Psoas muscle (tissue), 8 donors: Measurements from ENCODE around the gene LIMS1. TPM values are rescaled to one million over a fixed set of nuclear protein-coding genes. Genes with fewer than 3 reads are reported as not detected.
A peak's percentile ranks its signal among the peaks of the same experiment; 100 is the strongest.
"Not testable (repeated sequence)": the region's sequence is repeated elsewhere in the genome, so short reads cannot be mapped to it uniquely, and the experiment has no call there.

ENCODE experiments used
- ATAC-seq, 4 donors: fragments of 200-7000 bp; cut with Tn5 transposase; one replicate each; pipeline ENCODE4 v1.9.1; 2020; ENCODE audit warnings: moderate library complexity in 3 of 4, mild to moderate bottlenecking in 2 of 4
- DNase-seq, 2 donors: peaks; one replicate each; pipeline ENCODE4 v3.0.0-alpha.2; 2020
- H3K27ac ChIP-seq: fragments of 200-600 bp; one replicate; pipeline ENCODE4 v1.8.0; 2022
- H3K27me3 ChIP-seq, 3 donors: fragments of 200-600 bp in 1 of 3; one replicate each; pipeline versions ENCODE4 v1.6.1 to v1.8.0; 2013 to 2022; ENCODE audit warnings: low read length in 2 of 3, mild to moderate bottlenecking in 2 of 3, moderate library complexity in 1 of 3; ENCODE audit not compliant: insufficient read depth in 3 of 3
- H3K36me3 ChIP-seq, 2 donors: fragments of 200-600 bp in 1 of 2; one replicate each; pipeline versions ENCODE4 v1.6.1 to v1.8.0; 2013 to 2022; ENCODE audit warnings: low read depth in 1 of 2, mild to moderate bottlenecking in 1 of 2, moderate library complexity in 1 of 2; ENCODE audit not compliant: insufficient read depth in 1 of 2
- H3K4me1 ChIP-seq: fragments of 200-600 bp; one replicate; pipeline ENCODE4 v1.8.0; 2022
- H3K4me3 ChIP-seq: fragments of 200-600 bp; one replicate; pipeline ENCODE4 v1.8.0; 2022; ENCODE audit warnings: mild to moderate bottlenecking
- H3K9me3 ChIP-seq: fragments of 200-600 bp; one replicate; pipeline ENCODE4 v1.8.0; 2022
- WGBS, 3 donors: extraction: QIAGEN DNeasy Blood & Tissue Kit; methylation state at CpG; one replicate each; pipeline versions ENCODE4 v1.1.6 to v1.1.7; 2013; 5-methylcytosine and 5-hydroxymethylcytosine counted together
- intact Hi-C, 2 donors: fragments of 100-400 bp; cut with DNase I; formaldehyde crosslinking; loops; one replicate each; pipeline versions ENCODE4 v1.11.0 to v1.14.2; 2022
- polyA plus RNA-seq, 3 donors: library from polyadenylated mRNA; stranded (reverse); fragments of 200-250 nt; gene quantifications; one replicate each; pipeline ENCODE4 v1.2.3, GENCODE V29; 2013
- total RNA-seq, 4 donors: library from RNA; stranded (reverse); fragmentation: NEBNext Ultra II Directional in 2 of 4; extraction: Animal tissue kit (Norgen Biotek cat#: 25700) in 2 of 4; gene quantifications; one replicate each; pipeline versions ENCODE4 v1.2.1 to v1.2.4, GENCODE V29; 2021 to 2023
- TF ChIP-seq, protein P1 (sequence below): fragments of 200-600 bp; IDR thresholded peaks from one replicate; pipeline ENCODE4 v1.8.0; 2022; ENCODE audit warnings: antibody characterized with exemption
- donor health status: healthy with polysubstance abuse.
- donor health status: DM: no; HTN: no; CAD: no; lungs with moderate emphysema.
- donor health status: Bipolar disorder and iron deficiency.
- donor health status: healthy.
- donor health status: DM: yes; HTN: yes; CAD: no.
- donor health status: DM: no; HTN: no; CAD: no.
- donor health status: DM: no; HTN: no; CAD: no.
- donor health status: DM: yes; HTN: yes; CAD: no.

The LIMS1 gene
- total and polyA plus RNA-seq, 7 donors, result 50.5 to 287 (median 180) TPM

DNA sequence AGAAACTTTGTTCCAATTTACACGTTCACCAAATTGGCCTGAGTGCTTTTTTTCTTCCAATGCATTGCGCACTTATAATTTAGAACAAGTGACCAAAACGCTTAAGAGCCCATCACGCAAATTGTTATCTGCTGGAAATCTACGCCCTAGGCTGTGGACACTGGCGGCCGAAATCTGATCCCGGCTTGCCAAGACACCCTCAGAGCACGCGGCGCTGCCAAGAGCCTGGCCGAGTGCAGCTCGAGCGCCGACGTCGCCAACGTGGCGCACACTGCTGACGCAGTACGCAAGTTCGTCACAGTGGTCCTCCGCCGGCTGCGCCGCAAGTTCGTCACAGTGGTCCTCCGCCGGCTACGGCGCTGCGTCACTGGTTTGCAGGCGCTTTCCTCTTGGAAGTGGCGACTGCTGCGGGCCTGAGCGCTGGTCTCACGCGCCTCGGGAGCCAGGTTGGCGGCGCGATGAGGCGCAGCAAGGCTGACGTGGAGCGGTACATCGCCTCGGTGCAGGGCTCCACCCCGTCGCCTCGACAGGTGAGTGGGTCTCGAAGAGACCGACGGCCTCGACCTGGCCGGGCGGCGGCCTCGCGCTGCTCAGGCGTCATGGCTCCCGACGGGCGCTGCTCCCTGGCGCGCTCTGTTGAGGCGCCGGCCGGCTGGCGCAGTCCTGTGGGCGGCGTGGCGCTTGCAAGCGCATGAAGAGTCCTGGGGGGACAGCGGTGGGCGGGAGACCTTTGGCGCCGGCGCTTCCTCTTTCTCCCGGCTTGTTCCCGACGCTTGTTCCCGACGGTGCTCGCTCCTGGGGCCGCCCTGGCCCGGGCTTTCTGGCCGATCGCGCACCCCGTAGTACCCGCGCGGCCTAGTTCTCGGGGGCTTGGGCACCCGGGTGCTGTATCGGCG is 185.1 kb downstream of the LIMS1 start, which contains the start of gene RANBP2:
Gene RANBP2, plus strand, starts transcription at position 334 of the 896 bp plus-strand sequence. Its CDS starts 125 bp downstream, at position 459.
- 0 to 1% (median 0%) methylated on average over 75 to 97 of the region's 97 CpGs for WGBS, 3 donors
- Histone ChIP-seq H3K4me3 (peak within 1 kb of the TSS; percentile 95), H3K36me3 (no peaks in the 10 kb centered on the region), H3K9me3 (no peaks in the 10 kb centered on the region), H3K27ac (peak within 1 kb of the TSS; percentile 99), H3K27me3 (no peaks in the 10 kb centered on the region), H3K4me1 (peaks cover 5% of the 10 kb centered on the region)
- ATAC-seq, result peak; percentile 98 to 100 (median 100)
- DNase-seq, result peak; percentile 97 to 99
- TF ChIP-seq, protein P1, sequence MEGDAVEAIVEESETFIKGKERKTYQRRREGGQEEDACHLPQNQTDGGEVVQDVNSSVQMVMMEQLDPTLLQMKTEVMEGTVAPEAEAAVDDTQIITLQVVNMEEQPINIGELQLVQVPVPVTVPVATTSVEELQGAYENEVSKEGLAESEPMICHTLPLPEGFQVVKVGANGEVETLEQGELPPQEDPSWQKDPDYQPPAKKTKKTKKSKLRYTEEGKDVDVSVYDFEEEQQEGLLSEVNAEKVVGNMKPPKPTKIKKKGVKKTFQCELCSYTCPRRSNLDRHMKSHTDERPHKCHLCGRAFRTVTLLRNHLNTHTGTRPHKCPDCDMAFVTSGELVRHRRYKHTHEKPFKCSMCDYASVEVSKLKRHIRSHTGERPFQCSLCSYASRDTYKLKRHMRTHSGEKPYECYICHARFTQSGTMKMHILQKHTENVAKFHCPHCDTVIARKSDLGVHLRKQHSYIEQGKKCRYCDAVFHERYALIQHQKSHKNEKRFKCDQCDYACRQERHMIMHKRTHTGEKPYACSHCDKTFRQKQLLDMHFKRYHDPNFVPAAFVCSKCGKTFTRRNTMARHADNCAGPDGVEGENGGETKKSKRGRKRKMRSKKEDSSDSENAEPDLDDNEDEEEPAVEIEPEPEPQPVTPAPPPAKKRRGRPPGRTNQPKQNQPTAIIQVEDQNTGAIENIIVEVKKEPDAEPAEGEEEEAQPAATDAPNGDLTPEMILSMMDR, result no peak
- intact Hi-C loops, result no loop called here

GRCh38 chr2:108726048-108726447 is 191.8 kb downstream of the LIMS1 start:
- WGBS, 3 donors, result 67 to 79% (median 68%) methylated on average over 9 of the region's 9 CpGs
- peaks cover 14% of the 10 kb centered on the region for H3K4me1 ChIP-seq
- H3K27ac ChIP-seq, H3K9me3 ChIP-seq, H3K36me3 ChIP-seq, H3K4me3 ChIP-seq, ATAC-seq, H3K27me3 ChIP-seq, intact Hi-C loops, DNase-seq: not testable (repeated sequence)

DNA sequence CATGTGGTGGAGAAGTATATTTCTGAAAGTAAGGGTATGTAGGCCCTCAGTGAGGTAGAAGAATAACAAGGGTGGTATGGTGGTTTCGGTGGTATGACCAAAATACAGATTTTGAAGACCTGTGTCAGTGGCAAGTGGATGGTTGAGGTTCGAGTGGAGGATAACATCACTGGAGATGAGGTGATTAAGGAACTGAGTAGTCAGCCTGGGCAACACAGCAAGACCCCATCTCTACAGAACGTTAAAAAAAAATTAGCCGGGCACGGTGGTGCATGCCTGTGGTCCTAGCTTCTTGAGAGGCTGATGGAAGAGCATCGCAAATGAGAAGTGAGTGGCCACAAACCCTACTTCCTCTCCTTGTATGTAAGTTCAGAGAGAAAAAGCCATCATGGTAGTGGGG is 200.4 kb downstream of the LIMS1 start:
- H3K4me3 ChIP-seq, H3K4me1 ChIP-seq, H3K9me3 ChIP-seq, H3K27ac ChIP-seq, DNase-seq, H3K27me3 ChIP-seq, intact Hi-C loops, ATAC-seq: not testable (repeated sequence)
- H3K36me3 ChIP-seq, result peaks cover 0 to 74% of the 10 kb centered on the region in 2 donors
- 94 to 99% (median 96%) methylated on average over 6 of the region's 6 CpGs for WGBS, 3 donors

Other genes starting within 250 kb of the LIMS1 start
- gene SULT1C2, start 245.6 kb upstream of the LIMS1 start, total RNA-seq, result under 1 TPM in 2 of 4 donors, not detected in 2; 0.12 to 0.13 TPM
- gene SULT1C2, start 245.6 kb upstream of the LIMS1 start, polyA plus RNA-seq, result not detected
- gene SULT1C4, start 156.5 kb upstream of the LIMS1 start, total RNA-seq, result 1 to 10 TPM in 2 of 4 donors, under 1 TPM in 2; 0.52 to 4.2 (median 0.92) TPM
- gene SULT1C4, start 156.5 kb upstream of the LIMS1 start, polyA plus RNA-seq, result 1 to 10 TPM in 1 of 3 donors, under 1 TPM in 2; 0.96 to 1.4 (median 0.97) TPM
- 10 to 100 TPM; 18.0 to 24.0 (median 21.5) TPM for gene GCC2, start 85.3 kb upstream of the LIMS1 start, total RNA-seq
- gene GCC2, start 85.3 kb upstream of the LIMS1 start, polyA plus RNA-seq, result 10 to 100 TPM in 1 of 3 donors, 1 to 10 TPM in 2; 4.8 to 16.4 (median 4.9) TPM
- 10 to 100 TPM; 58.5 to 74.3 (median 70.9) TPM for gene RANBP2, start 185.0 kb downstream of the LIMS1 start, total RNA-seq
- gene RANBP2, start 185.0 kb downstream of the LIMS1 start, polyA plus RNA-seq, result 10 to 100 TPM; 12.4 to 40.1 (median 13.0) TPM